GM21360 (cell line): ENCODE data around the gene ZNF576.
"Not testable (repeated sequence)": the region's sequence is repeated elsewhere in the genome, so short reads cannot be mapped to it uniquely, and the experiment has no call there.

ENCODE experiments used
- ATAC-seq: cut with Tn5 transposase; IDR thresholded peaks from one replicate; pipeline ENCODE4 v1.9.1; 2021; ENCODE audit warnings: mild to moderate bottlenecking, moderate library complexity; ENCODE audit not compliant: unreplicated experiment

Gene ZNF576

GRCh38 chr19:43623889-43624670, 27.7 kb downstream of the ZNF576 start:
- no peak for ATAC-seq

GRCh38 chr19:43624933-43625332, 28.5 kb downstream of the ZNF576 start:
- ATAC-seq, result no peak

GRCh38 chr19:43625918-43626579, 29.7 kb downstream of the ZNF576 start:
- no peak for ATAC-seq

GRCh38 chr19:43626838-43627237, 30.4 kb downstream of the ZNF576 start:
- ATAC-seq, result no peak

- ATAC-seq, result no peak
Measured at GRCh38 chr19:43628646-43629326, 32.4 kb downstream of the ZNF576 start.

- ATAC-seq, result no peak
Measured at GRCh38 chr19:43631491-43631890, 35.1 kb downstream of the ZNF576 start.

- ATAC-seq, result no peak
Measured at GRCh38 chr19:43633520-43633919, 37.1 kb downstream of the ZNF576 start.

- ATAC-seq, result no peak
Measured at GRCh38 chr19:43634068-43634467, 37.7 kb downstream of the ZNF576 start.

GRCh38 chr19:43634506-43634871, 38.1 kb downstream of the ZNF576 start:
- ATAC-seq, result no peak

- ATAC-seq, result no peak
Measured at GRCh38 chr19:43634872-43635560, 38.6 kb downstream of the ZNF576 start.

- ATAC-seq, result not testable (repeated sequence)
Measured at GRCh38 chr19:43635561-43635940, 39.2 kb downstream of the ZNF576 start.

- no peak for ATAC-seq
Measured at GRCh38 chr19:43636121-43636683, 39.8 kb downstream of the ZNF576 start.

- ATAC-seq, result no peak
Measured at GRCh38 chr19:43638214-43638994, 42.0 kb downstream of the ZNF576 start.

GRCh38 chr19:43638995-43639518, 42.7 kb downstream of the ZNF576 start:
- no peak for ATAC-seq

- ATAC-seq, result no peak
Measured at GRCh38 chr19:43639519-43640423, 43.4 kb downstream of the ZNF576 start, which contains the start of gene CADM4. Gene CADM4 (minus strand): TSS chr19:43639850. CDS start chr19:43639790, 60 bp downstream.

- ATAC-seq, result no peak
Measured at GRCh38 chr19:43640424-43640757, 44.0 kb downstream of the ZNF576 start.

GRCh38 chr19:43641333-43641732, 44.9 kb downstream of the ZNF576 start:
- ATAC-seq, result no peak

GRCh38 chr19:43642531-43642930, 46.1 kb downstream of the ZNF576 start:
- ATAC-seq, result no peak

GRCh38 chr19:43643326-43643725, 46.9 kb downstream of the ZNF576 start:
- no peak for ATAC-seq
